Esophagus squamous epithelium (tissue), 4 donors: ENCODE measurements around the gene RNASE11.

Source experiments
- CTCF ChIP-seq, 6 experiments: fragments of 450-650 bp in 4 of 6; fragments of 200-600 bp in 2 of 6; sonication (generic) in 2 of 6; IDR thresholded peaks; one replicate each; pipeline ENCODE4 v1.5.1; 2016 to 2019; ENCODE audit warnings: antibody characterized with exemption in 6 of 6, mild to moderate bottlenecking in 4 of 6, moderate library complexity in 4 of 6
- POLR2A ChIP-seq, 4 donors: fragments of 450-650 bp; IDR thresholded peaks; one replicate each; pipeline ENCODE4 v1.6.1; 2017; ENCODE audit warnings: antibody characterized with exemption in 4 of 4, mild to moderate bottlenecking in 4 of 4, moderate library complexity in 3 of 4

- TF ChIP-seq CTCF (IDR thresholded peaks at IDR 0.05) (no peak), POLR2A (IDR thresholded peaks at IDR 0.05) (no peak)
Observed at GRCh38 chr14:20626274-20626673, 38.5 kb upstream of the RNASE11 start.
